Measurements from ENCODE around the gene ARHGAP28.

Gene ARHGAP28

GRCh38 chr18:6778459-6779247 is 49.1 kb downstream of the ARHGAP28 start:
- Histone ChIP-seq H3K36me3 (no peaks in the 10 kb centered on the region), H3K4me2 (no peak overlapping the region), H3K9ac (no peak overlapping the region), H3K4me1 (no peaks in the 10 kb centered on the region), H3K27ac (no peak overlapping the region), H4K20me1 (no peaks in the 10 kb centered on the region), H3K4me3 (no peak overlapping the region), H3K27me3 (no peaks in the 10 kb centered on the region), H3K9me3 (replicated peaks in 1 of 11) (no peaks in the 10 kb centered on the region)
- TF ChIP-seq Cebpa-rat (IDR thresholded peaks at IDR 0.05), result no peak

GRCh38 chr18:6781142-6781714 is 51.7 kb downstream of the ARHGAP28 start:
- Histone ChIP-seq H3K9ac (no peak overlapping the region), H3K9me3 (replicated peaks in 1 of 11) (no peaks in the 10 kb centered on the region), H3K36me3 (no peaks in the 10 kb centered on the region), H3K27ac (no peak overlapping the region), H3K27me3 (no peaks in the 10 kb centered on the region), H3K4me1 (no peaks in the 10 kb centered on the region), H4K20me1 (no peaks in the 10 kb centered on the region), H3K4me3 (no peak overlapping the region), H3K4me2 (no peak overlapping the region)
- TF ChIP-seq Cebpa-rat (IDR thresholded peaks at IDR 0.05), result no peak

GRCh38 chr18:6781796-6782195 is 52.3 kb downstream of the ARHGAP28 start:
- Histone ChIP-seq H3K4me3 (no peak overlapping the region), H3K27me3 (no peaks in the 10 kb centered on the region), H3K4me1 (no peaks in the 10 kb centered on the region), H3K36me3 (no peaks in the 10 kb centered on the region), H3K9me3 (replicated peaks in 1 of 11) (no peaks in the 10 kb centered on the region), H4K20me1 (no peaks in the 10 kb centered on the region), H3K9ac (no peak overlapping the region), H3K27ac (no peak overlapping the region), H3K4me2 (no peak overlapping the region)
- no peak for TF ChIP-seq Cebpa-rat (IDR thresholded peaks at IDR 0.05)

GRCh38 chr18:6782861-6783260 is 53.3 kb downstream of the ARHGAP28 start:
- TF ChIP-seq Cebpa-rat (IDR thresholded peaks at IDR 0.05), result no peak

GRCh38 chr18:6784046-6784445 is 54.5 kb downstream of the ARHGAP28 start:
- Histone ChIP-seq H3K36me3 (no peaks in the 10 kb centered on the region), H3K27me3 (no peaks in the 10 kb centered on the region), H4K20me1 (no peaks in the 10 kb centered on the region; a peak in 1 of 22 replicates), H3K9me3 (replicated peaks in 1 of 11) (no peaks in the 10 kb centered on the region), H3K4me3 (no peak overlapping the region), H3K27ac (no peak overlapping the region), H3K4me1 (no peaks in the 10 kb centered on the region), H3K9ac (no peak overlapping the region), H3K4me2 (no peak overlapping the region)
- no peak for TF ChIP-seq Cebpa-rat (IDR thresholded peaks at IDR 0.05)

More at GRCh38 chr18:6782861-6783260, 53.3 kb downstream of the ARHGAP28 start:
- H3K36me3 ChIP-seq, result no peaks in the 10 kb centered on the region
- no peak overlapping the region for H3K4me2 ChIP-seq
- H3K4me3 ChIP-seq, result no peak overlapping the region
- H3K4me1 ChIP-seq, result no peaks in the 10 kb centered on the region
- no peak overlapping the region for H3K9ac ChIP-seq
- no peaks in the 10 kb centered on the region for H4K20me1 ChIP-seq
- H3K9me3 ChIP-seq (replicated peaks in 1 of 11), result no peaks in the 10 kb centered on the region
- no peak overlapping the region for H3K27ac ChIP-seq
- no peaks in the 10 kb centered on the region for H3K27me3 ChIP-seq

GRCh38 chr18:6785001-6785400 is 55.5 kb downstream of the ARHGAP28 start:
- TF ChIP-seq Cebpa-rat (IDR thresholded peaks at IDR 0.05), result no peak
- H3K36me3 ChIP-seq, result no peaks in the 10 kb centered on the region
- no peak overlapping the region for H3K9ac ChIP-seq
- H3K4me3 ChIP-seq, result no peak overlapping the region
- H4K20me1 ChIP-seq, result no peaks in the 10 kb centered on the region; a peak in 1 of 22 replicates
- no peaks in the 10 kb centered on the region for H3K9me3 ChIP-seq (replicated peaks in 1 of 11)
- no peak overlapping the region for H3K27ac ChIP-seq
- no peaks in the 10 kb centered on the region for H3K4me1 ChIP-seq
- no peak overlapping the region for H3K4me2 ChIP-seq
- no peaks in the 10 kb centered on the region for H3K27me3 ChIP-seq

- no peak for TF ChIP-seq Cebpa-rat (IDR thresholded peaks at IDR 0.05)
Measured at GRCh38 chr18:6785411-6785810, 55.9 kb downstream of the ARHGAP28 start.

GRCh38 chr18:6792391-6792790 is 62.9 kb downstream of the ARHGAP28 start:
- H3K27me3 ChIP-seq, result no peaks in the 10 kb centered on the region
- H3K4me1 ChIP-seq, result no peaks in the 10 kb centered on the region
- H3K9ac ChIP-seq, result no peak overlapping the region
- no peak overlapping the region for H3K27ac ChIP-seq
- no peaks in the 10 kb centered on the region for H3K36me3 ChIP-seq
- H3K4me2 ChIP-seq, result no peak overlapping the region
- H3K9me3 ChIP-seq (replicated peaks in 1 of 11), result no peaks in the 10 kb centered on the region
- no peaks in the 10 kb centered on the region; a peak in 1 of 22 replicates for H4K20me1 ChIP-seq
- H3K4me3 ChIP-seq, result no peak overlapping the region
- no peak for TF ChIP-seq Cebpa-rat (IDR thresholded peaks at IDR 0.05)

More at GRCh38 chr18:6785411-6785810, 55.9 kb downstream of the ARHGAP28 start:
- no peaks in the 10 kb centered on the region for H3K9me3 ChIP-seq (replicated peaks in 1 of 11)
- H4K20me1 ChIP-seq, result no peaks in the 10 kb centered on the region; a peak in 1 of 22 replicates
- H3K27me3 ChIP-seq, result no peaks in the 10 kb centered on the region
- no peak overlapping the region for H3K9ac ChIP-seq
- H3K4me2 ChIP-seq, result no peak overlapping the region
- H3K36me3 ChIP-seq, result no peaks in the 10 kb centered on the region
- H3K27ac ChIP-seq, result no peak overlapping the region
- H3K4me3 ChIP-seq, result no peak overlapping the region
- H3K4me1 ChIP-seq, result no peaks in the 10 kb centered on the region

GRCh38 chr18:6793455-6793854 is 63.9 kb downstream of the ARHGAP28 start:
- no peak overlapping the region for H3K4me3 ChIP-seq
- H3K27me3 ChIP-seq, result no peaks in the 10 kb centered on the region
- H3K4me2 ChIP-seq, result no peak overlapping the region
- no peaks in the 10 kb centered on the region; a peak in 1 of 22 replicates for H4K20me1 ChIP-seq
- no peaks in the 10 kb centered on the region for H3K9me3 ChIP-seq (replicated peaks in 1 of 11)
- H3K4me1 ChIP-seq, result no peaks in the 10 kb centered on the region
- H3K9ac ChIP-seq, result no peak overlapping the region
- TF ChIP-seq Cebpa-rat (IDR thresholded peaks at IDR 0.05), result no peak
- H3K36me3 ChIP-seq, result no peaks in the 10 kb centered on the region
- H3K27ac ChIP-seq, result no peak overlapping the region

GRCh38 chr18:6793986-6794385 is 64.5 kb downstream of the ARHGAP28 start:
- H3K27ac ChIP-seq, result no peak overlapping the region
- no peak overlapping the region for H3K9ac ChIP-seq
- no peaks in the 10 kb centered on the region for H3K9me3 ChIP-seq (replicated peaks in 1 of 11)
- no peak for TF ChIP-seq Cebpa-rat (IDR thresholded peaks at IDR 0.05)
- no peak overlapping the region for H3K4me2 ChIP-seq
- H3K36me3 ChIP-seq, result no peaks in the 10 kb centered on the region
- H4K20me1 ChIP-seq, result no peaks in the 10 kb centered on the region; a peak in 1 of 22 replicates
- no peaks in the 10 kb centered on the region for H3K27me3 ChIP-seq
- H3K4me3 ChIP-seq, result no peak overlapping the region
- no peaks in the 10 kb centered on the region for H3K4me1 ChIP-seq
